ENCODE data around the gene HACE1.

- TF ChIP-seq POLR2A (IDR thresholded peaks at IDR 0.05) (no peak), CTCF (IDR thresholded peaks at IDR 0.05) (no peak)
Observed at GRCh38 chr6:104887350-104887749, 27.6 kb upstream of the HACE1 start.
